Regular cardiac myocyte (primary cell): ENCODE measurements around the gene CHIA. TPM values are rescaled to one million over a fixed set of nuclear protein-coding genes. Genes with fewer than 3 reads are reported as not detected.

ENCODE experiments used
- total RNA-seq: library from RNA; depleted of rRNA; stranded (reverse); fragments of >200 nt; gene quantifications from 2 replicates; pipeline ENCODE4 v1.2.3, GENCODE V29; 2014

CHIA gene
- not detected in 2 replicates for total RNA-seq

GRCh38 chr1:111290630-111291029, at the start of gene CHIA:
Gene CHIA (plus strand): TSS chr1:111290851. CDS start chr1:111310468, 19,617 bp downstream.

Other genes starting within 250 kb of the CHIA start
- 38.0 and 109 TPM in 2 replicates for gene DRAM2, start 150.8 kb upstream of the CHIA start, total RNA-seq
- gene CEPT1, start 150.6 kb upstream of the CHIA start, total RNA-seq: 52.9 and 84.6 TPM in 2 replicates
- gene DENND2D, start 90.2 kb upstream of the CHIA start, total RNA-seq: 2.1 and 10.7 TPM in 2 replicates
- gene CHI3L2, start 63.1 kb upstream of the CHIA start, total RNA-seq: 1.5 and 20.9 TPM in 2 replicates
- under 0.01 and 0.85 TPM in 2 replicates for gene OVGP1, start 136.9 kb downstream of the CHIA start, total RNA-seq
- gene WDR77, start 158.4 kb downstream of the CHIA start, total RNA-seq: 35.2 and 76.5 TPM in 2 replicates
- 168 and 283 TPM in 2 replicates for gene ATP5PB, start 158.6 kb downstream of the CHIA start, total RNA-seq
- gene C1orf162, start 183.1 kb downstream of the CHIA start, total RNA-seq: 0.19 and 0.56 TPM in 2 replicates
- gene ADORA3, start 212.8 kb downstream of the CHIA start, total RNA-seq: not detected in 2 replicates
- gene TMIGD3, start 212.8 kb downstream of the CHIA start, total RNA-seq: not detected in 2 replicates